NT2/D1 (cell line): ENCODE measurements around the gene PIWIL4.
"Not testable (repeated sequence)": the region's sequence is repeated elsewhere in the genome, so short reads cannot be mapped to it uniquely, and the experiment has no call there.

ENCODE experiments used
- DNase-seq: peaks from one replicate; pipeline ENCODE4 v3.0.0-alpha.2; 2011; ENCODE audit warnings: low read depth, low spot score
- H3K27me3 ChIP-seq: 2 replicates; pipeline ENCODE4 v1.6.0; 2011; ENCODE audit warnings: mild to moderate bottlenecking; ENCODE audit not compliant: insufficient read length, insufficient read depth
- H3K36me3 ChIP-seq: 2 replicates; pipeline ENCODE4 v1.6.1; 2011; ENCODE audit warnings: mild to moderate bottlenecking, low read length, mixed read lengths; ENCODE audit not compliant: insufficient read depth, insufficient read length
- H3K4me1 ChIP-seq: 2 replicates; pipeline ENCODE4 v1.5.1; 2011; ENCODE audit not compliant: insufficient read depth, insufficient read length
- H3K4me3 ChIP-seq: 2 replicates; pipeline ENCODE4 v1.5.1; 2011; ENCODE audit warnings: low read depth; ENCODE audit not compliant: insufficient read length
- H3K9ac ChIP-seq: 2 replicates; pipeline ENCODE4 v1.6.0; 2011; ENCODE audit warnings: low read depth; ENCODE audit not compliant: insufficient read length
- H3K9me3 ChIP-seq: 2 replicates; pipeline ENCODE4 v1.5.1; 2011; ENCODE audit warnings: mild to moderate bottlenecking, low read length; ENCODE audit not compliant: insufficient read depth
- SUZ12 ChIP-seq: IDR thresholded peaks from 2 replicates; pipeline ENCODE4 v1.6.1; 2011; ENCODE audit not compliant: insufficient read length, insufficient read depth; ENCODE audit errors: extremely low read depth
- YY1 ChIP-seq: IDR thresholded peaks from 2 replicates; pipeline ENCODE4 v1.6.1; 2011; ENCODE audit not compliant: insufficient read length, insufficient read depth
- ZNF274 ChIP-seq: IDR thresholded peaks from 2 replicates; pipeline ENCODE4 v1.6.1; 2011; ENCODE audit warnings: mild to moderate bottlenecking, low read depth, low read length

The PIWIL4 gene

GRCh38 chr11:94560834-94561233 is 6.3 kb upstream of the PIWIL4 start:
- Histone ChIP-seq H3K9ac (no peak overlapping the region), H3K9me3 (no peaks in the 10 kb centered on the region), H3K4me3 (no peak overlapping the region), H3K4me1 (no peaks in the 10 kb centered on the region), H3K27me3 (no peaks in the 10 kb centered on the region), H3K36me3 (no peaks in the 10 kb centered on the region)
- no peak for DNase-seq
- TF ChIP-seq YY1 = no peak
- no peak for TF ChIP-seq ZNF274
- no peak for TF ChIP-seq SUZ12

GRCh38 chr11:94563176-94563847 is 3.9 kb upstream of the PIWIL4 start:
- no peak for TF ChIP-seq ZNF274
- no peak for TF ChIP-seq SUZ12
- H3K27me3 ChIP-seq = no peaks in the 10 kb centered on the region
- H3K9me3 ChIP-seq = no peaks in the 10 kb centered on the region
- H3K4me1 ChIP-seq = no peaks in the 10 kb centered on the region
- no peak overlapping the region for H3K9ac ChIP-seq
- no peaks in the 10 kb centered on the region for H3K36me3 ChIP-seq
- no peak overlapping the region for H3K4me3 ChIP-seq
- DNase-seq = no peak

GRCh38 chr11:94563848-94564467 is 3.2 kb upstream of the PIWIL4 start:
- no peaks in the 10 kb centered on the region for H3K27me3 ChIP-seq
- TF ChIP-seq ZNF274 (no peak), SUZ12 (no peak), YY1 (no peak)
- no peak overlapping the region for H3K9ac ChIP-seq
- no peaks in the 10 kb centered on the region for H3K9me3 ChIP-seq
- DNase-seq = no peak
- H3K4me3 ChIP-seq = no peak overlapping the region
- H3K4me1 ChIP-seq = no peaks in the 10 kb centered on the region
- no peaks in the 10 kb centered on the region for H3K36me3 ChIP-seq

- no peaks in the 10 kb centered on the region for H3K36me3 ChIP-seq
- H3K4me3 ChIP-seq = no peak overlapping the region
- TF ChIP-seq ZNF274 (no peak), SUZ12 (no peak), YY1 (no peak)
- H3K4me1 ChIP-seq = no peaks in the 10 kb centered on the region
- no peaks in the 10 kb centered on the region for H3K27me3 ChIP-seq
- no peak overlapping the region for H3K9ac ChIP-seq
- H3K9me3 ChIP-seq = no peaks in the 10 kb centered on the region
- DNase-seq = no peak
Observed at GRCh38 chr11:94568200-94568599, 1.0 kb downstream of the PIWIL4 start.

- Histone ChIP-seq H3K4me3 (no peak overlapping the region), H3K9ac (no peak overlapping the region), H3K27me3 (no peaks in the 10 kb centered on the region), H3K4me1 (no peaks in the 10 kb centered on the region), H3K9me3 (no peaks in the 10 kb centered on the region), H3K36me3 (no peaks in the 10 kb centered on the region)
- no peak for TF ChIP-seq YY1
- TF ChIP-seq SUZ12 = no peak
- no peak for TF ChIP-seq ZNF274
- no peak for DNase-seq
Observed at GRCh38 chr11:94568717-94569116, 1.5 kb downstream of the PIWIL4 start.

GRCh38 chr11:94572975-94573374 is 5.8 kb downstream of the PIWIL4 start:
- not testable (repeated sequence) for H3K27me3 ChIP-seq, H3K4me3 ChIP-seq, H3K9ac ChIP-seq, H3K9me3 ChIP-seq, H3K36me3 ChIP-seq, DNase-seq, H3K4me1 ChIP-seq

GRCh38 chr11:94574193-94574961 is 7.2 kb downstream of the PIWIL4 start:
- no peaks in the 10 kb centered on the region for H3K27me3 ChIP-seq
- H3K36me3 ChIP-seq = no peaks in the 10 kb centered on the region
- no peak for DNase-seq
- TF ChIP-seq SUZ12 (no peak), ZNF274 (no peak), YY1 (no peak)
- H3K9ac ChIP-seq = no peak overlapping the region
- H3K9me3 ChIP-seq = no peaks in the 10 kb centered on the region
- no peak overlapping the region for H3K4me3 ChIP-seq
- no peaks in the 10 kb centered on the region for H3K4me1 ChIP-seq

GRCh38 chr11:94576306-94576705 is 9.1 kb downstream of the PIWIL4 start:
- no peak overlapping the region for H3K9ac ChIP-seq
- H3K27me3 ChIP-seq = no peaks in the 10 kb centered on the region
- TF ChIP-seq ZNF274 (no peak), YY1 (no peak), SUZ12 (no peak)
- no peaks in the 10 kb centered on the region for H3K9me3 ChIP-seq
- no peaks in the 10 kb centered on the region for H3K4me1 ChIP-seq
- H3K4me3 ChIP-seq = no peak overlapping the region
- DNase-seq = no peak
- no peaks in the 10 kb centered on the region for H3K36me3 ChIP-seq
